DMS114 treated with DMSO at 0.1 percent for 48 hours (cell line): ENCODE results near the gene TIGD6.

ENCODE experiments used
- DNase-seq: peaks from one replicate; lab custom pipeline; 2025; ENCODE audit not compliant: unreplicated experiment; lab: John Stamatoyannopoulos, UW

TIGD6 gene

DNA sequence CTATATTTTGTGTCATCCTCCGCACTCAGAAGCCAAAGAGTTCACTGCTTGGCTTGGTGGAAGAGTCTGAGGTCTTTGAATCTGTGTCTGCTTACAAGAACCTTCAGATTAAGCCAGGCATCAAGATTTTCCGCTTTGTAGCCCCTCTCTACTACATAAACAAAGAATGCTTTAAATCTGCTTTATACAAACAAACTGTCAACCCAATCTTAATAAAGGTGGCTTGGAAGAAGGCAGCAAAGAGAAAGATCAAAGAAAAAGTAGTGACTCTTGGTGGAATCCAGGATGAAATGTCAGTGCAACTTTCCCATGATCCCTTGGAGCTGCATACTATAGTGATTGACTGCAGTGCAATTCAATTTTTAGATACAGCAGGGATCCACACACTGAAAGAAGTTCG lies 19.2 kb downstream of the TIGD6 start:
- no peak for DNase-seq

DNA sequence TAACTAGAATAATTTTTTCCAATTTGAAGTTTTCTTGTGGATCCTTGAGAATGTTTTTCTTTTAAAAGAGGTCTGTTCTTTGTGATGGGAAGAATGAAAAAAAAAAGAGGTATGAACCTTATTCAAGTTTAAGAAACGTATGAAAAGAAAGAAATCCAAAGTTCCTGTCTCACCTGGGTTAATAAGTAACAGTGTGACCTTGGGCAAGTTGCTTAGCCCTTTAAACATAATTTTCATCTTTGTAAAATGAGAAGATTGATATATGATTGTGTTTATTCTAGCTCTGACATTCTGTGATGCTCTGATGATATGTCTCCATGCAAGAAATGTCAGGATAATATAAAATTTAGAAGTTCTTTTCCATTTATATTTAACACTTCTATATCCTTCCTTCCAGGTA lies 20.6 kb downstream of the TIGD6 start:
- DNase-seq, result no peak

DNA sequence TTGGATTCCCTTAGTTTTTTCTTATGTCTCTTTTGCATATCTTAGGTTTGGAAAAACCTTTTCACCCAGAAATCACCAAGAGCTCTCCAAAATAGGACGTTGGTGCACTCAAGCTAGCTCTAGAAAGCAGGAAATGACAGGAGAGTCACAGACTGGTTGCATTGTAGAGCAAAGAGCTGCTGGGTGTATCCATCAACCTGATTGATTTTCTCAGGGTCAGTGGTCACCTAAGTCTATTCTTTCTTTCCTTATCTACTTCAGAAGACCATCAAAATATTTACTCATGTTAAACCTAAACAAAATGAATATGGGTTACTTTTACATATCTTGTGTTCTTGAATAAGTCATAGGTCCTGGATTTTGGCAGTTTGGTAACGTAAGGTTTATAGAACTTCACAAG lies 25.0 kb downstream of the TIGD6 start:
- DNase-seq, result no peak

DNA sequence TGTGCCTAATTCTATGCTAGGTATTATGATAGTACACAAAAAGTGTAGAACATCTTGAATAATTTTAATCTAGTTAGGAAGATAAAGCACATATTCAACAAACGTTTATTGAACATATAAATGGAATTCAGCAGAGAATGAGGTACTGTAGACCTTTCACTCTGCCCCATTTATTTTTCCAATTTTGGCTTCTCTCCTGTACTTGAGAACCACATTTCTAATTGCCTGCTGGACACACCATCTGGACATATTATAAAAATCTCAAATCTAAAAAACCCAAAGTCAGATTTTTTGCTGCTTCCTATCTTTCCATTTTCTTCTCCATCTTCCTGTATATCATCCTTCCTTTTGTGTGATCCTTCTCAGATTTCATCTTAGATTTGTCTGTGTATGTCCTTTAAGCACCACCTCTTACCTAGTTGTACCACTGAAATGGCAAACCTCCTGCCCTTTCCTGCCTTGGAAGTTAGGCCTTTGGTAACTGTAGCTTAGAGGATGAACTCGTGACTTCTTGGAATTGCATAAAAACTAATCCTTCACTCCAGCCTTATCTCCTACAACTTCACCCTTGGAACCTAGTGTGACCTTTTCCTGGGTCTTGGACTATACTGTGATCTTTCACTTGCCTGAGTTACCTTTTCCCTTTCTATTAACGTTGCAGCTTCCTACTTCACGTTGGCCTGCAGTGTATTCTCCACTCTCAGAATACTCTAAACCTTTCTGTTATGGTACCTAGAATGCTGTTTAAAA lies 31.1 kb downstream of the TIGD6 start:
- DNase-seq, result no peak

DNA sequence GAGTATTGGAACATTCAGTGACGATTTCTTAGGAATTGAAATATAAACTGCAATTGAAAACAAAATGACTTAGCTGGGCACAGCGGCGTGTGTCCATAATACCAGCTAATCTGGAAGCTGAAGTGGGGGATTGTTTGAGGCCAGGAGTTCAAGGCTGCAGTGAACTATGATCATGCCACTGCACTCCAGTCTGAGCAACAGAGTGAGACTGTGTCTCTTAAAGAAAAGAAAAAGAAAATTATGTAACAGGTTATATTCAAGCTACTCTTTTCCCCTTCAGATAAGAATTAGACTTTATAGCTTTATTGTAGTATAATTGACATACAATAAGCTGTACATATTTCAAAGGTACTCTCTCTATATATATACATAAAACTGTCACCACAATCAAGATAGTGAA lies 33.5 kb downstream of the TIGD6 start:
- DNase-seq, result no peak

DNA sequence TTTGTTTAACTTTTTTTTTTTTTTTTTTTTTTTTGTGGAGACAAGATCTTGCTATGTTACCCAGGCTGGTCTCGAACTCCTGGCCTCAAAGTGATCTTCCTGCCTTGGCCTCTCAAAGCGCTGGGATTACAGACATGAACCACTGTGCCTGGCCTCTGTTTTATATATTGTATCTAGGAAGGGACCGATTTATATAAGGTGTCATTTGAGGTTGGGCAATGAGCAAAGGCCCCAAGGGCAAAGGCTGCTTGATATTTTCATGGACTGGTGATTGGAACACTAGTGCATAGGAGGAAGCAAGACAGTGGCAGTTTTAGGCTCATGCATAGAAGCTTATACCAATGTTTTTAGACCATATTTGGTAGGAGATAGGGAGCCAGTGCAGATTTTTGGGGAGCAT lies 36.7 kb downstream of the TIGD6 start:
- no peak for DNase-seq

DNA sequence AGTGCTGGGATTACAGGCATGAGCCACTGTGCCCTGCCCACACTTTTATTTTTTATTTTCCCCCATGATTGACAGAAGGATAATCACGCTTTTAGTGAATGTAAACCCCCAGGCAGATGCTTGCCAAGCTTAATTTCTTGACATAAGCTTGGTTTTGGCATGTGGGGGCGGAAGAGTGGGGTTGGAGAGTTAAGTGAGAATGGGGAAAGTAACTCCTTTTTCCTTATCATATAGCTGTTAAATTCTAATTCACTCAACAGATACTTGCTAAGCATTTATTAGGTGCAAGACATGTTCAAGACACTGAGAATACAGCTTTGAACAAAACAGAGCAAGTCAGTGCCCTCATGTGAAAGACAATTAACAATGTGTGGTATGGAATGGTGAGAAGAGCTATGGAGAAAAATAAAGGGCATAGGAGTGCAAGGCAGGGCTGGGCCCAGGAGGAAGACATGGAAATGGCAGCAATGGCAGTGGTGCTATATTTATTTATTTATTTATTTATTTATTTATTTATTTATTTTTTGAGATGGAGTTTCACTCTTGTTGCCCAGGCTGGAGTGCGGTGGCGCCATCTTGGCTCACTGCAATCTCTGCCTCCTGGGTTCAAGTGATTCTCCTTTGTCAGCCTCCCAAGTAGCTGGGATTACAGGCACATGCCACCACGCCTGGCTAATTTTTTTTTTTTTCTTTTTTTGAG lies 37.7 kb downstream of the TIGD6 start:
- DNase-seq, result no peak

DNA sequence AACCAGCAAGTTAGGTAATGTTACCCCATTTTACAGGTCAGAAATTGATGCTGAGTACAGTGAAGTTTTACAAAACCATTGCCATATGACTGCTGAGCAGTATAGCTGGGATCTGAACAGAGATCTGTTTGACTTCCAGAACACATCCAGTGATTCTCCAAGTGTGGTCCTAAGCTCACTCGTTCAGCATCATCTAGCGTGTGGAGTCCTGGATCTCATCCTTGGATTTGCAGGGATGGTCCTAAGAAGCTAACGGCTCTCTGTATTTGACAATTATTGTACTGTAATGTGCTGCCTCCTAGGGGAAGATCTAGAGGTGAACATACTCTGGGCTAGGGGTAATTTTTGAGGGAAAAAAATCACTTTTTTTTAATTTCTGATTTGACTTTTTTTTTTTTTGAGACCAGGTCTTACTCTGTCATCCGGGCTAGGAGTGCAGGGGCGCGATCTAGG lies 38.5 kb downstream of the TIGD6 start:
- peak; percentile 55 for DNase-seq

- peak; percentile 5 for DNase-seq
Observed at GRCh38 chr5:149961186-149961685, 39.2 kb downstream of the TIGD6 start.

DNA sequence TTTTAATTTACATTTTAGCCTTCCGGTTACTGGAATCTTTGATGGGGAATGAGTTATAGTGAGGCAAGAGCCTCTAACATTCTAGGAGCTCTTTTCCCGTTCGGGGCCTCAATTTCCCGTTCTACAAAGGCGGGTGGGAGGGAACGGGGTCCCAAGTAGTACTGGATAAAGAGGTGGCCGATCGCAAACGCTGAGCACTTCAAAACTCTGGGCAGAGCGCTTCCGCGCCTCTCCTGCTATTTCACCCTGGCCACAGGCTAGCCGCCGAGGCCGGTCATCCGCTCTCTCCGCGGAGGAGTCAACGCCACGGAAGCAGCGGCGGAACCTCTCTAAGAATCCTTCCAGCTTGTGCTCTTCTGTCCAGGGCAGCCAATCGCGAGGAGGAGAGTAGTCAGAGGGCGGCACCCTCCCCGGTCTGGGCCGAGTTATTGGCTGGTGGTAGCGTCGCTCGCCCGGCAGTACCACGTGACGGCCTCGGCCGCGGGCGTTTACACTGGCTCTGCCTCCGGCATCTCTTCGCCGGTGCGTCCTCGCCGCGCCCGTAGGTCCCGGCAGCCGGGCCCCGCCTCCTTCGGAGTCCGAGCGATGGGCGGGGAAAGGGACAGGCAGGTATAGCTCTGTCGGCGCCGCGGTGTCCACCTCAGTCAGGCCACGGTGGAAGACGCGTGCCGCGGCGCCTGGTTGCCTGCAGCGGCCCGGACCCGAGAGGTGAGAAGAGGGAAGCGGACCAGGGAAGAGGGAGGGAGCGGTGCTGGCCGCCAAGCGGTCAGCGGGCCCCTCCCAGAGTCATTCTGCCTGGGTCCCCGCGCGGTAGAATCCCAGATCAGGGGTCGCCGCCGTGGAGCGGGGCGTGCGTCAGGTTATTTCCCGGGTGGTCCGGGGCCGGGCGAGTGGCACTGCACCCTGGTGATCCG lies 39.9 kb downstream of the TIGD6 start, which contains the start of gene SLC26A2:
Gene SLC26A2, plus strand, starts transcription at position 487 of the 914 bp plus-strand sequence. CDS start 16,895 bp downstream, outside the sequence.
- DNase-seq, result peak; percentile 98

GRCh38 chr5:149959406-149960236 lies 40.8 kb downstream of the TIGD6 start:
- peak; percentile 72 for DNase-seq

- no peak for DNase-seq
Observed at GRCh38 chr5:149957855-149958254, 42.6 kb downstream of the TIGD6 start.

GRCh38 chr5:149956685-149957084 lies 43.8 kb downstream of the TIGD6 start:
- no peak for DNase-seq

- no peak for DNase-seq
Observed at GRCh38 chr5:149954798-149955197, 45.7 kb downstream of the TIGD6 start.

GRCh38 chr5:149953436-149954121 lies 46.9 kb downstream of the TIGD6 start:
- no peak for DNase-seq

DNA sequence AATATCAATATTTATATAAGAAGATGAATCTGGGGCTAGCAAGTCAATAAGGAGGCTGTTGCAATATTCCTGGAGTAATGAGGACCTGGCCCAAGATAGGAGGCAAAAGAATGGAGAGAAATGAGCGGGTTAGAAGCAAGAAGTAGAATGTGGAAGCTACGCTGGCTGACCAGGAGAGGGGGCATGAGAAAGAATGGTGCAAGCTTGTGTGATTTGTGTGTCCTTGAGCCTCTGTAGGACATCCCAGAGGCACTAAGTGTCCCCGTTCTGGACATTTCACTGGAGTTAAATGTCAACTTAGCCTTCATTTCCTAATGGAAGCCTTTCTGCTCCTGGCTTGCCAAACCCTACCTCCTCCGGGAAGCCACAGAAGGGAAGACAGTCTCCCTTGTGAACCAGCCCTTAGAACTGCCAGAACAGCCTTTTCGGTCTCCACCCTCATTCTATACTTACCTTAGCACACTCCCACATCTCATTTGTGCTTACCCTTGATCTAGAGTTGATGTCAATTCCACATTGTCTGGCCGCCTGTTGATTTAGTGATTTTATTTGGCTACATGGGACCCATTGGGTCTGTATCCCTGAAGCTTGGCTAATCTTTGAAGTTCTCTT lies 49.2 kb downstream of the TIGD6 start:
- no peak for DNase-seq

DNA sequence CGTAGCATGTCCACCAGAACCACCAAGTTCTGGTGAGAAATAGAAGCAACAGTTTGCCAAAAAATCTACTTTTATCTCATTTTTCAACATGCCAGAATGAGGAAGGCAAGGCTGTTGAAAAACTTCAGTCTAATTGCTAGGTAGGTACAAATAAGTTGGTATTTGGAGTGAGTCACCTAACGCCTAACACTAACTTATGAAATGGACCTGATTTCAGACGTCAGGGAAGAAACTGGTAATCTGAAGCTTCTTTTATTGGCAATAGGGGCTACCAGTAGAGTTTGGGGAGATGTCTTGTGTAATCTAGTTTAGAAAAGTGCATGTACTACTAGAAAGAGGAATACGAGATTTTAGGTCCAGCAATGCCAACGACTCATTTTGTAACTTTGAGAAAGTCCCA lies 51.5 kb downstream of the TIGD6 start:
- DNase-seq, result no peak

DNA sequence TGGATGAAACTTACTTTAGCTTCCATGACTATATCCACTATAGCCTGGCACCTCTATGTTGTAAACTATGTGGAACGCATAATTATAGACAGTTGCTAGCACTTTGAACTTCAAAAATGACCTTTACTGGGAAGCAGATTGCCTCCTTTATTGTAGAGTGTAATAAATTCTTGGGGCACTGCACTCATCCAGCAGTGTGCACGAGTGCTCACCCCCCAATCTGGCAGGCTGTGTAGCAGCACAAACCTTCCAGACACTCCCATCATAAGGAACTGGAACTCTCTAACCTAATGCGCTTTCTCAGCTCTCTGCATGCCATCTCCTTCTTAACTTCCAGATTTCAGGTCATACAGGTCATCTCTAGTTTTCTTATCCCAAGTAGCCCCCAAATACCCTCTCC lies 54.3 kb downstream of the TIGD6 start:
- DNase-seq, result no peak

DNA sequence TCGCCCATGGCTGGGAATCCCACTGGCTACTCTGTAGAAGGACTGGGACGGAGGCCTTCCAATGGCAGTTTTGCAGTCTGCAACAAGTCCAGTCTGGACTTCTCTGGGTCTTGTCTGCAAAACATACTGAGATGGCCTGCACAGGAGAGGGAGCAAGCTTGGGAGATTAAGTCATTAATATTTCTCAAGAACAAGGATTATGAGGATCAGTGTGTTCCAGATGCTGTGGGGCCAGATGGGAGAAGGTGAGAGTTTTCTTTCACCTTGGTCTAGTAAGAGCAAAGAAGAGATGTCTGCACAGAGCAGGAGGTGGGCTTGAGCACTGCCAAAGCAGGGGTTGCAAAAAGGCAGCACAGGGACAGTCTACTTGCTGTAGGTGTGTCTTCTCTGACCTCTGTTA lies 55.8 kb downstream of the TIGD6 start, which contains the start of gene PDE6A:
Gene PDE6A, minus strand, starts transcription at position 128 of the 400 bp plus-strand sequence. Its CDS starts 120 bp downstream, at position 8.
- DNase-seq, result no peak
